Fibroblast of skin of abdomen (primary cell): ENCODE results near the gene SLC41A3.
"Not testable (repeated sequence)": the region's sequence is repeated elsewhere in the genome, so short reads cannot be mapped to it uniquely, and the experiment has no call there.

Experiments
- DNase-seq: peaks from one replicate; pipeline ENCODE4 v3.0.0-alpha.2; 2013

Gene SLC41A3

DNA sequence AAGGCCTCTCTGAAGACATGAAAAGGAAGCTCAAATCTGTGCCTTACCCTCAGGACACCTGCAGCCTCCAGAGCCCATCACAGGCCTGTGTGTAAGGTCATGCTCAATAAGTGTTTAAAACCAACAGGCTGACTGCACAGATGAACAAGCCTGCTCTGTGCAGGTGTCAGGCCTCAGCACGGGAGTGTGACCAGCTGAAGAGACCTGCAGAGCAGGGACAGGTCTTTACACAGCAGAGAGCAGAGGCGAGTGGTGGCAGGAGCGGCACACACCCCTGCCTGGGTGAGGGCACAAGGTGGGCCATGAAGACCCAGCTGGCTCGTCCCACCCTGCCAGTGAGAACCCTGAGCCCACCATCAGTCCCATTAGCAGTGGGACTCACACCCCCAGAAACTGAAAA lies 58.1 kb downstream of the SLC41A3 start:
- no peak for DNase-seq

- no peak for DNase-seq
Measured at GRCh38 chr3:126025116-126025729, 58.7 kb downstream of the SLC41A3 start.

- no peak for DNase-seq
Measured at GRCh38 chr3:126024049-126024854, 59.7 kb downstream of the SLC41A3 start.

DNA sequence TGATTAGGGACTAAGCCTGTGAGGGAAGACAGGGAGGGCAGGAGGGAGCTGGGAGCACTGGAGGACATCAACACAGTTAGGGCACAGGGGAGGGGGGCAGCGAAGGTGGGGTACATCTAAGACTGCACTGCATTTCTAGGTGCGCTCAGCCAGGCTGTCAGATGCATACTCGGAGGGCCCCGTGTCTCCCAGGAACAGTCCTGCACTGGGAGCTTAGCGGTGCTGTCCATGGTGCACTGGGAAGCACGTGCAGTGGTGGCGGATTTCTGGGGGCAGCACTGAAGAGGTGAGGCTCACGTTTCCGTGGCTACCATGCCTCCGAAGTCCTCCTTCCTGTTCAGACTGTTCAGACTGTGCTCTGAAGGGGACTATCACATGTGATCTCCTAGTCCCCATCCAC lies 60.5 kb downstream of the SLC41A3 start:
- DNase-seq: no peak

GRCh38 chr3:126022741-126023359 lies 61.1 kb downstream of the SLC41A3 start:
- DNase-seq: no peak

DNA sequence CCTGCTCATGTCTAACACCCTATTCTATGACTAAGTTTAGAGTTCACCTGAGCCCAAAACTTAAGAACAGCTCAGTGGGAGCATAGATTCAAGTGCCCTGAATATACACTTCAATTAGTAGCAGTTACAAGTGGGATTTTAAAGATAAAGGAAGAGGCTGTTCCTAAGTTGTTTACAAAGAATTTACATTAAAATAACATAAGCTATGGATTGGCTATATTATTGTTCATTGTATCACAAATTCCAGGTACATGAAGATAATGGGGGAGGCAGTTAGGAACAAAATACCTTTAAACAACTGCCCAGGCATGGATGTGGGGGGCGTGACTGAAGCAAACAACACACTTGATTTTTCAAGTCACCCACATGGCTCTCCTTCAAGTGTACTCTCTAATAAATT lies 62.2 kb downstream of the SLC41A3 start:
- no peak for DNase-seq

- no peak for DNase-seq
Measured at GRCh38 chr3:126021224-126021623, 62.7 kb downstream of the SLC41A3 start.

DNA sequence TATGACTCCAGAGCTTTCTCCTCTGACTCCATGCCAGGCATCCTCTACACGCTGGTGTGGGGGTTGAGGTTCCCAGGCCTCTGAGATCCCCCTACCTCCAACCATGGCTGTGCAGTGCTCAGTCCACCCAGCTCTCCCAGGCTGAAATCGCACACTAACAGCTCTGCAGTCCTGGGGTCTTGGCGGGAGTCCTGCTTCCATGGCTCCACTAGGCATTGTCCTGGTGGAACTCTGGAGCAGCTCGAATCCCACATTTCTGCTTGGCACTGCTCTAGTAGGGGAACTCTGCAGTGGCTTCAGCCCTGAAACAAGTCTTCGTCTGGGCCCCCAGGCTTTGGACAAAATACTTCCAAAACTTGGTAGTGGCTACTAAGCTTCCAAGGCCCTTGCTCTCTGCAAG lies 64.2 kb downstream of the SLC41A3 start:
- DNase-seq: no peak

GRCh38 chr3:126018995-126019394 lies 64.9 kb downstream of the SLC41A3 start:
- DNase-seq: no peak

DNA sequence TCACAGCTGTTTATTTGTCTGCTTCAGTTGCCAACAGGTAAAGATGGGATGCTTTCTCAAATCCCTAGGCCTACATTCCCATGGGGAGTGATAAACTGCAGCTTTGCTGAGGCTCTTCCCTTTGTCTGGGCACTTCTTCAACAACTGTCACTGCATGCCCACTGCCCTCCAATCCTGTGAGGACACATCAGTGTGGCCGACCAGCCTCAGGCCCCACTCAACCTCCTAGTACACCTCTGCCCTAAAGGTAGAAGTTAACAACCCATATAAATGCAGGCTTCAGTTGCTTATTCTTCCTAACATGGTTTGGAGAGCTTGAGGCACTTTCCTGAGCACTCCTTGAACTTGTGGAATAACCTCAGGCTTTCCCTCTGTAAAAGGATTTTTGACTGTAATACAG lies 65.4 kb downstream of the SLC41A3 start:
- no peak for DNase-seq

DNA sequence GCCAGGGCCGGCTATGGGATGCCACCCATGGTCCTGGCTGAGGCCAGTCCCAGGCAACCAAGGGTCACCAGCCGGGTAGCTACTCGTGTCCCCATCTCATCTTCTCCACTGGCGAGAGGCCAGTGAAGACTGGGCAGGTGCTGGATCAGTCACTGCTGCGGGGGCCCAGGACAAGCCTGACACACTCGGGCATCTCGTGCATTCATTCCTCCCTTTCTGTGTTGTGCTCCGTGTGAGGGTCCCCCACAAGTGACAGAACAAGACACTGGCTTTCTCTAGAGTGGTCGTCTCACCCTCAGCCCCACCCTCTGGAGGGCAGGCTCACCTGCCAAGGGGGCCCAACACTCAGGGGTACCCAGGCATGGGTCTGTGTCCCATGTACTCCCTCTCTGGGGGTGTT lies 66.6 kb downstream of the SLC41A3 start:
- DNase-seq: no peak

DNA sequence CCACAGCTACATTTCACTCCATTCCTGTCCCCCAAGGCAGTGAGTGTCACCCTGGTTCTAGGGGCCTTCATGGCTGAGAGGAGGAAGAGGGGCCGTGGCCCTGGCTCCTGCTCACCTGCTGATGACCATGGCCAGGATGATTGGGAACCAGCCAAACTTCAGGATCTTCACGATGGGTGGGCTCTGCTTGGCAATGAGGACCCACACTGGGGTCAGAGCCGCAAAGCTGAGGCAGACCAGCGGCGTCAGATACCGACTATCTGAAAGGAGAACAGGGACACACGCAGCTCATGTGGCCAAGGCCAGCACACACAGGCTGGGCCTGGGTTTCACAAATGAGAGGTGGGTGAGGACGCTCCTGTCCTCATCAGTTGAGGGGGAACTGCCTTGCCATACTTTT lies 67.3 kb downstream of the SLC41A3 start:
- no peak for DNase-seq

GRCh38 chr3:126015075-126015474 lies 68.8 kb downstream of the SLC41A3 start:
- DNase-seq: no peak

GRCh38 chr3:126014252-126014651 lies 69.7 kb downstream of the SLC41A3 start:
- peak; percentile 60 for DNase-seq

GRCh38 chr3:126013751-126014156 lies 70.2 kb downstream of the SLC41A3 start:
- no peak for DNase-seq

- DNase-seq: no peak
Measured at GRCh38 chr3:126009181-126009580, 74.7 kb downstream of the SLC41A3 start.

DNA sequence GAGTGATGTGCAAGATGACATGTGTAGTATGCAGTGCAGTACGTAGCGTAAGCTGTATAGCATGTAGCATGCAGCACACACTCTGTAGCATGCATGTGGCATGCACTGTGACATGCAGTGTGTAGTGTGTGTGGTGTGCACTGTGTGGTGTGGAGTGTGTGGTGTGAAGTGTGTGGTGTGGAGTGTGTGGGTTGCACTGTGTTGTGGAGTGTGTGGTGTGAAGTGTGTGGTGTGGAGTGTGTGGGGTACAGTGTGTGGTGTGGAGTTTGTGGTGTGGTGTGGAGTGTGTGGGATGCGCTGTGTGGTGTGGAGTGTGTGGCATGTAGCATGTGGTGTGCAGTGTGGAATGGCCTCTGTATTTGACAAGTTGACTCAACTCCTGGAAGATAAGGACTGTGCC lies 75.7 kb downstream of the SLC41A3 start:
- no peak for DNase-seq

DNA sequence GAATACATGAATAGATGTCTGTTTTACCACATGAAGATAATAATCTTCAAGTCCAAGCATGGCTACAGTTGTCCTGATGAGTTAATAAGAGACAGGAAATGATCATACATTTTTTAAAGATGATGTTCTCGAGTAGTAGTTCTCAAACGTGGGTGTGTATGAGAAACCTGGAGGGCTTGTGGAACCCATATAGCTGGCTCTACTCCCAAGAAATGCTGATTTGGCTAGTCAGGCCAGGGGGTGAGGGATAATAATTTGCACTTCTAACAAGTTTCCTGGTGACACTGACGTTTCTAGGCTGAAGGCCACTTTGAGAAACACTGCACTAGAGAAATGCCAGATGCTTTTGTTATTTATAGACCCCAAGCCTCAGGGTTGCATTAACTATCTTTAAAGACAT lies 78.0 kb downstream of the SLC41A3 start:
- peak; percentile 65 for DNase-seq

- no peak for DNase-seq
Measured at GRCh38 chr3:126004692-126005091, 79.2 kb downstream of the SLC41A3 start.

GRCh38 chr3:126004217-126004616 lies 79.7 kb downstream of the SLC41A3 start:
- no peak for DNase-seq

- no peak for DNase-seq
Measured at GRCh38 chr3:126003447-126004190, 80.3 kb downstream of the SLC41A3 start.

GRCh38 chr3:126002189-126002588 lies 81.7 kb downstream of the SLC41A3 start:
- DNase-seq: no peak

GRCh38 chr3:125996751-125997150 lies 87.2 kb downstream of the SLC41A3 start:
- not testable (repeated sequence) for DNase-seq
